ENCODE data around the gene CLCF1. TPM values are rescaled to one million over a fixed set of nuclear protein-coding genes. Genes with fewer than 3 reads are reported as not detected.
A peak's percentile ranks its signal among the peaks of the same experiment; 100 is the strongest.
"Not testable (repeated sequence)": the region's sequence is repeated elsewhere in the genome, so short reads cannot be mapped to it uniquely, and the experiment has no call there.

Gene CLCF1
- total RNA-seq, 1 donor from 2014 or later = 0.68 TPM

- H3K9me3 Mint-ChIP-seq = no peaks in the 10 kb centered on the region
- peak overlapping the region; percentile 62 for H3K4me3 Mint-ChIP-seq
- peaks cover 23% of the 10 kb centered on the region for H3K4me1 Mint-ChIP-seq
- H3K27me3 Mint-ChIP-seq (ENCODE audit: low read depth) = peaks cover 2% of the 10 kb centered on the region
- no peak overlapping the region for H3K27ac Mint-ChIP-seq (ENCODE audit: unreplicated experiment)
- H3K36me3 Mint-ChIP-seq (ENCODE audit: low read depth) = no peaks in the 10 kb centered on the region
- no peak for DNase-seq (ENCODE audit: low read depth, low spot score)
- TF ChIP-seq CTCF (conservative IDR thresholded peaks at IDR 0.05) = no peak
Measured at GRCh38 chr11:67320691-67321090, 52.7 kb downstream of the CLCF1 start.

- Mint-ChIP-seq H3K4me1 (peaks cover 30% of the 10 kb centered on the region), H3K27me3 (ENCODE audit: low read depth) (peaks cover 2% of the 10 kb centered on the region), H3K4me3 (peak overlapping the region; percentile 62), H3K27ac (ENCODE audit: unreplicated experiment) (no peak overlapping the region), H3K36me3 (ENCODE audit: low read depth) (no peaks in the 10 kb centered on the region), H3K9me3 (no peaks in the 10 kb centered on the region)
- no peak for TF ChIP-seq CTCF (conservative IDR thresholded peaks at IDR 0.05)
- no peak for DNase-seq (ENCODE audit: low read depth, low spot score)
Measured at GRCh38 chr11:67320011-67320410, 53.4 kb downstream of the CLCF1 start.

DNA sequence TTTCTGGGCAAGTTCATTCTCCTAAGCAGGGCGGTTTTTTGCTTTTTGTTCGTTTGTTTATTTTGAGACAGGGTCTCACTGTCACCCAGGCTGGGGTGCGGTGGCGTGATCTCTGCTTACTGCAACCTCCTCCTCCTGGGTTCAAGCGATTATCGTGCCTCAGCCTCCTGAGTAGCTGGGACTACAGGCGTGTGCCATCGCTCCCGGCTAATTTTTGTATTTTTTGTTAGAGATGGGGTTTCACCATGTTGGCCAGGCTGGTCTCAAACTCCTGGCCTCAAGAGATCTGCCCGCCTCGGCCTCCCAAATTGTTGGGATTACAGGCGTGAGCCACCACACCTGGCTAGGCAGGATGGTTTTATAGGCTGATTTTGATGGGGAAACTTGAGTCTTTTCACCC is 54.5 kb downstream of the CLCF1 start:
- DNase-seq (ENCODE audit: low read depth, low spot score); H3K27ac Mint-ChIP-seq (ENCODE audit: unreplicated experiment); H3K9me3 Mint-ChIP-seq; H3K36me3 Mint-ChIP-seq (ENCODE audit: low read depth); H3K27me3 Mint-ChIP-seq (ENCODE audit: low read depth): not testable (repeated sequence)
- H3K4me1 Mint-ChIP-seq = peaks cover 34% of the 10 kb centered on the region
- peak overlapping the region; percentile 92 for H3K4me3 Mint-ChIP-seq

GRCh38 chr11:67317888-67318555 is 55.4 kb downstream of the CLCF1 start:
- Mint-ChIP-seq H3K9me3 (no peaks in the 10 kb centered on the region), H3K4me1 (peaks cover 34% of the 10 kb centered on the region), H3K4me3 (peak overlapping the region; percentile 92), H3K27ac (ENCODE audit: unreplicated experiment) (peak overlapping the region; percentile 98), H3K27me3 (ENCODE audit: low read depth) (peaks cover 2% of the 10 kb centered on the region), H3K36me3 (ENCODE audit: low read depth) (no peaks in the 10 kb centered on the region)
- no peak for DNase-seq (ENCODE audit: low read depth, low spot score)
- no peak for TF ChIP-seq CTCF (conservative IDR thresholded peaks at IDR 0.05)

DNA sequence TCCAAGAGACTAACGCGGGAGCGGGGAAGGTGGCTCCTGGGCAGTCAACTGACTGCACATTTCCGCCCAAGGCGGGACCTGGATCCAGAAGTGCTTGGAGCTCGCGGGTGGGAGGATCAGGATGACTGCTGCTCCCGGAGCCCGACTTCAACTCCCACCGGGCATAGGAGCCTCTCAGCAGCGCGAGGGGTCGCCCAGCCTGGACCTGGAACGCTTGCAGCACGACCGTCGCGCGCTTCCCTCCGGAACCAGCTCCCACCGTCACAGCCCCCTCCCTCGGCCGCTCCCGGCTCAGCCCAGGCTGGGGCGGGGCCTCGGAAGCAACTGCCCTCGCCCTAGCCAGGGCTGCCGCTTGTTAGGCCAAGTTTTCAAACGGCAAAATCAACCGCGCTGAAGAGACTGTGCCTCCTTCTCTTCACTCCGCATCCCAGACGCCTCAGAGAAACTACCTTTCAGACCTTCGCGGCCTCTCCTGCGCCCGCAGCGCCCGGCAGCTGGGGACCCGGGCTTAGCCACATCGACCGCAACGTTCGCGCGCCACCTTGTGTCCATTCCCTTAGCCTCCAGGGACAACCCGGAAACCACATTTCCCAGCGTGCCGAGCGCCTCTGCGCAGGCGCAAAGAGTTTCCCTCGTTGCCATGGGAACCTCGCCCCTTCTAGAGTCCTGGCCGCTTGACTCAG is 56.1 kb downstream of the CLCF1 start:
- H3K36me3 Mint-ChIP-seq (ENCODE audit: low read depth) = no peaks in the 10 kb centered on the region
- peak overlapping the region; percentile 92 for H3K4me3 Mint-ChIP-seq
- peaks cover 34% of the 10 kb centered on the region for H3K4me1 Mint-ChIP-seq

More for the DNA sequence above, 56.1 kb downstream of the CLCF1 start:
- peaks cover 2% of the 10 kb centered on the region for H3K27me3 Mint-ChIP-seq (ENCODE audit: low read depth)
- TF ChIP-seq CTCF (conservative IDR thresholded peaks at IDR 0.05) = peak; percentile 93
- peak overlapping the region; percentile 98 for H3K27ac Mint-ChIP-seq (ENCODE audit: unreplicated experiment)
- DNase-seq (ENCODE audit: low read depth, low spot score) = peak; percentile 100
- H3K9me3 Mint-ChIP-seq = no peaks in the 10 kb centered on the region
